Osteoblast (primary cell): ENCODE measurements around the gene PPFIA4. TPM values are rescaled to one million over a fixed set of nuclear protein-coding genes. Genes with fewer than 3 reads are reported as not detected.

ENCODE experiments used
- total RNA-seq: library from RNA; depleted of rRNA; stranded (reverse); fragments of >200 nt; gene quantifications from 2 replicates; pipeline ENCODE4 v1.2.3, GENCODE V29; 2012

Gene PPFIA4
- total RNA-seq, 1 donor: 10.9 TPM

Other genes starting within 250 kb of the PPFIA4 start
- 113 and 124 TPM in 2 replicates for gene KDM5B, start 218.1 kb upstream of the PPFIA4 start, total RNA-seq
- 0.29 and 0.72 TPM in 2 replicates for gene PCAT6, start 215.5 kb upstream of the PPFIA4 start, total RNA-seq
- 7.2 and 8.0 TPM in 2 replicates for gene RABIF, start 137.3 kb upstream of the PPFIA4 start, total RNA-seq
- 23.2 and 28.0 TPM in 2 replicates for gene KLHL12, start 99.3 kb upstream of the PPFIA4 start, total RNA-seq
- 91.9 and 104 TPM in 2 replicates for gene ADIPOR1, start 68.2 kb upstream of the PPFIA4 start, total RNA-seq
- gene CYB5R1, start 59.2 kb upstream of the PPFIA4 start, total RNA-seq: 49.2 and 60.8 TPM in 2 replicates
- 116 and 118 TPM in 2 replicates for gene TMEM183A, start 19.1 kb upstream of the PPFIA4 start, total RNA-seq
- not detected in 2 replicates for gene MYOG, start 59.5 kb downstream of the PPFIA4 start, total RNA-seq
- gene ADORA1, start 101.2 kb downstream of the PPFIA4 start, total RNA-seq: 4.0 and 9.1 TPM in 2 replicates
- under 0.01 and 0.29 TPM in 2 replicates for gene MYBPH, start 149.3 kb downstream of the PPFIA4 start, total RNA-seq
- 273 and 932 TPM in 2 replicates for gene CHI3L1, start 160.2 kb downstream of the PPFIA4 start, total RNA-seq
- under 0.01 TPM in 1 of 2 replicates, not detected in the other for gene CHIT1, start 203.2 kb downstream of the PPFIA4 start, total RNA-seq